ENCODE data around the gene SMARCD2.
"Not testable (repeated sequence)": the region's sequence is repeated elsewhere in the genome, so short reads cannot be mapped to it uniquely, and the experiment has no call there.

SMARCD2 gene

DNA sequence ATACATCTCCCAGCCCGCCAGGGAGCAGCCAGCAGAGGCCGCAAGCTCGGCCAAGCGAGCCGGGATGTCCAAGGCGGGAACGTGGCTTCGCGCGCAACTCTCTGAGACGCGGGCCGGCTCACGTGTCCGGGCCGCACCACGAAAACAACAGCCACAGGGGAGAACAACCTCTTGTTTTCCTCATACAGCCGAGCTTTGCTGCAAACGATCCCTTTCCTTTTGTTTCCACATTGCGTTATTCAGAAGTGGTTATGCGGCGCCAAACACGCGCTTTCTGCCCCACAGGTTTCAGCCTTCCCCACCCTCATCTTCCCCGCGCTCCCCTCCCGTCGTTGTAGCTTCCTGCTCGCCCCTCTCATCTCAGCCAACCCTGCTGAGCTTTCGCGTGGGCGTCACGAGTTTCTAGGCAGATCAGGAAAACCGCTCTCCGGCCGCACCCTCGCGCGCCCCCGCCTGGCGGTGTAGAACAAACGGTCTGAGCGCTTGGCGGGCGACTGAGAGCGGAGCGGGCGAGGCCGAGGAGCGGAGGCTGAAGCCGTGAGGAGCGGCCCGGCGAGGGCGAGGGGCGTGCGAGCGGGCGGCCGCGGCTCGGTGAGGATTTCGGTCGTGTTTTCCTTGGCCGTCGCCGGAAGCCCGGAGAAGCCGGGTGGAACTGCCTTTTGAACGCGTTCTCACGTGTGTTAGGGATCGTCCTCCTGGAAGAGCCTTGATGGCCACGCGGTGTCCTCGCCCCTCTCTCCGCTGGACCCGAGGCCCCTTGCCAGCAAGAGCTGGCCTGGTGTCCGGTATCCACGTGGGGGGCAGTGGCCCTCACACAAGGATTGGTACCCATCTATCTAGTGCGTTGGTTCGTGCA is 6.6 kb upstream of the SMARCD2 start:
- FAIRE-seq, result no peak
- no peak for DNase-seq (ENCODE audit: insufficient read length, low spot score)
- TF ChIP-seq, protein P1, sequence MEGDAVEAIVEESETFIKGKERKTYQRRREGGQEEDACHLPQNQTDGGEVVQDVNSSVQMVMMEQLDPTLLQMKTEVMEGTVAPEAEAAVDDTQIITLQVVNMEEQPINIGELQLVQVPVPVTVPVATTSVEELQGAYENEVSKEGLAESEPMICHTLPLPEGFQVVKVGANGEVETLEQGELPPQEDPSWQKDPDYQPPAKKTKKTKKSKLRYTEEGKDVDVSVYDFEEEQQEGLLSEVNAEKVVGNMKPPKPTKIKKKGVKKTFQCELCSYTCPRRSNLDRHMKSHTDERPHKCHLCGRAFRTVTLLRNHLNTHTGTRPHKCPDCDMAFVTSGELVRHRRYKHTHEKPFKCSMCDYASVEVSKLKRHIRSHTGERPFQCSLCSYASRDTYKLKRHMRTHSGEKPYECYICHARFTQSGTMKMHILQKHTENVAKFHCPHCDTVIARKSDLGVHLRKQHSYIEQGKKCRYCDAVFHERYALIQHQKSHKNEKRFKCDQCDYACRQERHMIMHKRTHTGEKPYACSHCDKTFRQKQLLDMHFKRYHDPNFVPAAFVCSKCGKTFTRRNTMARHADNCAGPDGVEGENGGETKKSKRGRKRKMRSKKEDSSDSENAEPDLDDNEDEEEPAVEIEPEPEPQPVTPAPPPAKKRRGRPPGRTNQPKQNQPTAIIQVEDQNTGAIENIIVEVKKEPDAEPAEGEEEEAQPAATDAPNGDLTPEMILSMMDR (IDR thresholded peaks at IDR 0.05; ENCODE audit: insufficient read depth, missing control alignments), result no peak

DNA sequence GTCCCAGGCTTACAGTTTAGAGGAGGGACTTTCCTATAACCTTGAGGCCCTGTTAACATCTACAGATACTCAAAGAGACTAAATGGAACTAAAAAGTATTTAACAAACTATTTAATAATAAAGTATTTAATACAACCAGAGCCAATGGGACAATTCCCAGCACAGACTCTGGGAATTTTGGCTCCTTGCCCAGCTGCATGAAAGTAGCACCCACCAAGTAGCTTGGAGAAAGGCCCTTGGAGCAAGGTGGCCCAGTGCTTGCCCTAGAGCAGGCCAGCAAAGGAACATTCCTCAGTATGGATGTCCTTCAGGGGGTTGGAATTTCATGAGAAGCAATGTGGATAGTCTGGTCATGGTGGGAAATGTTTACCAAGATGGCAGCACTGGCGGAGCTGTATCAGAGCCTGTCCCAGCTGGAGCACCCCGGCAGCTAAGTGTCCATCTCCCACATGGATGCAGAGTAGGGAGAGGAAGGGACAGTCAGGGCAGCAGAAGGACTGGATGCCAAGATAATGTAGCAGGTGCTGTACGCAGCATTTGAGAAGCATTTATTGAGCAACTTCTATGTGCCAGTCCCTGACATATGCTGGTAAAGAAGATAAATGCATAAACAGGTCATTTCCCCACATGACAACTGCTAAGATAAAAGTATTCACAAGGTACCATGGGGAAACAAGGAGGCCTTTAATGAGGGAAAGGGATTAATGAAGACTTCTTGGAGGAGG is 5.2 kb upstream of the SMARCD2 start:
- no peak for FAIRE-seq
- DNase-seq (ENCODE audit: insufficient read length, low spot score), result no peak
- TF ChIP-seq, protein P1 (IDR thresholded peaks at IDR 0.05; ENCODE audit: insufficient read depth, missing control alignments), result no peak

DNA sequence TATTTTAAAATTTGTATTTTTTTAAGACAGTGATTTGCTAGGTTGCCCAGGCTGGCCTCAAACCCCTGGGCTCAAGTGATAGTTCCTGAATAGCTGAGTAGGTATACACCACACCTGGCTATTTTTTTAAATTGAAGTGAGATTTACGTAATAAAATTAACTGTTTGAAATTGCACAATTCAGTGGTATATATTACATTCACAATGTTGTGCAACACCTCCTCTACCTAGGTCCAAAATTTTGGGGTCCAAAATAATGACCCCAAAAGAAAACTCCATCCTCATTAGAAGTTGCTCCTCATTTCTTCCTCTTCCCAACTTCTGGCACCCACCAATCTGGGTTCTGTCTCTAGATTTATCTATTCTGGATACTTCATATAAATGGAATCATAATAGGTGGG is 3.0 kb upstream of the SMARCD2 start:
- FAIRE-seq, result no peak
- no peak for DNase-seq (ENCODE audit: insufficient read length, low spot score)
- TF ChIP-seq, protein P1 (IDR thresholded peaks at IDR 0.05; ENCODE audit: insufficient read depth, missing control alignments), result no peak

DNA sequence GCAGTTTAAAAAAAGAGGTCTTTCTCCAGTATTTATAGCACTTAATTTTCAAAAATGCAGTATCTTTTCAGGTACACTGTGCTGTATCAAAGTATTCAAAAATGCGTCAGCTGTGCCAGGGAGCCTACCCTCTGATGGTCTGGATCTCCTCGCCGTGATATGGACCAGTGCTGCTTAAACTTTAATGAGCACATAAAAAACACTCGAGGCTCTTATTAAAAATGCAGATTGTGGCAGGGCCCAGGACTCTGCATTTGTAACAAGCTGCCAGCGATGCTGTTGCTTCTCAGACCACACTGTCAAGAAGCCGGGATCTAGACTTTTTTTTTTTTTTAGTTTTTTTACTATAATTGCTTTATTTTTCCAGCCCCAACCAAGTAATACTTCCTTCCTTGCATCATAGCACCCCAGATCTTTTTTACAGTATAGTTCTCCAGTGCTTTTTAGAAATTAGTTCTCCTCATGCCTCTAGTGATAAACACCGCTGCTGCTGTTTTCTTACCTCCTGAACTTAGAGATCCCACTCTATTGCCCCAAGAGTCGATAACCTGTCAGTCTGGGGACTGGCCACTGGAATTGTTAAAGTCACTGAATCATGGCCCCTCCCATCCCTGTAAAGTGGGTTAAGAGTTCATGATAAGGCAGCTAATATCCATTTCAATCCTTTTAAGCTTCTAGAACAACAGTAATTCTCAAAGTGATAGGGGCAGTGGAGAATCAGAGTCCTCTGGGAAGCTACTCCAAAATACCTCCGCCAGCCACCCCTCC is 1.6 kb upstream of the SMARCD2 start:
- TF ChIP-seq, protein P1 (IDR thresholded peaks at IDR 0.05; ENCODE audit: insufficient read depth, missing control alignments), result no peak
- DNase-seq (ENCODE audit: insufficient read length, low spot score) (no peak), FAIRE-seq (no peak)

DNA sequence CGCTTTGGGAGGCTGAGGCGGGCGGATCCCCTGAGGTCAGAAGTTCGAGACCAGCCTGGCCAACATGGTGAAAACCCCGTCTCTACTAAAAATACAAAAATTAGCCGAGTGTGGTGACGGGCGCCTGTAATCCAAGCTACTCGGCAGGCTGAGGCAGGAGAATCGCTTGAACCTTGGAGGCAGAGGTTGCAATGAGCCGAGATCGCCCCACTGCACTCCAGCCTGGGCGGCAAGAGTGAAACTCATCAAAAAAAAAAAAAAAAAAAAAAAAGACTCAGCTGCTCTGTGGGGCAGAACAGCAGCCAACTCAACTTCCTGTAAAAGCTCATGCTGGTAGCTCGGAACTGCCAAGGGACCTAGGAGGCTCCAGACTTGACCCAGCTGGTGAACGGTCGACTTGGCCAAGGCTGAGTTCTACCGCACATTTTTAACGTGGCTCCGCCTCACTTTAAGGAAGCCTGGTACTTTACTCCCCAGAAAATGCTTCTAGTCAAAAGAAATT is 953 bp upstream of the SMARCD2 start:
- DNase-seq (ENCODE audit: insufficient read length, low spot score), result not testable (repeated sequence)

DNA sequence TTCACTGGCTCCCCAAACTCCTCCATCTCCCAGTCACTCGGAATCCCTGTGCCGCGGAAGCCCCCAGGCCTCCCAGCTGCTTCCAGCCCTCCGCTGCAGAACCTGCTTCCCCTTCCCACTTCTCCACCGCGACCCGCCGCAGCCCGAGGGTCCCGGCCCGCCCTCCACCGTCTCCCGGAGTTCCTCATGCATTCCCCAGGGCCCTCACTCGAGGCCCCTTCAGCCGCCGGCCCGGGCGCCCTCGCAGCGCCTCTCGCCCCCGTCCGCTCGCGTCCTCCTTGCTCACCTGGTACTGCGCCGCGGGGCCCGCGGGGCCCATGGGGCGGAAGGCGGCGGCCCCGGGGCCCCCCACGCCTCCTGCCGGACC is 329 bp downstream of the SMARCD2 start:
- DNase-seq (ENCODE audit: insufficient read length, low spot score) (no peak), FAIRE-seq (no peak)
- TF ChIP-seq, protein P1 (IDR thresholded peaks at IDR 0.05; ENCODE audit: insufficient read depth, missing control alignments), result no peak

More for the DNA sequence above, 953 bp upstream of the SMARCD2 start:
- not testable (repeated sequence) for FAIRE-seq
